PC-9 (cell line): Measurements from ENCODE around the gene PLEKHJ1.

Experiments
- CTCF ChIP-seq: fragments of 200-600 bp; sonication (generic); conservative IDR thresholded peaks from 2 replicates; pipeline ENCODE4 v1.6.1; 2017; ENCODE audit warnings: mixed run types, antibody characterized with exemption, mild to moderate bottlenecking, moderate library complexity
- EZH2 ChIP-seq: fragments of 200-600 bp; sonication (generic); IDR thresholded peaks from 2 replicates; pipeline ENCODE4 v1.8.0; 2017; ENCODE audit warnings: antibody characterized with exemption, low read depth

GRCh38 chr19:2230033-2230531 lies 6.0 kb downstream of the PLEKHJ1 start:
- no peak for TF ChIP-seq CTCF
- no peak for TF ChIP-seq EZH2
